Activated CD4-positive, alpha-beta T cell treated with anti-CD3 and anti-CD28 coated beads for 36 hours (primary cell): Measurements from ENCODE around the gene MPO. TPM values are rescaled to one million over a fixed set of nuclear protein-coding genes. Genes with fewer than 3 reads are reported as not detected.

Experiments used
- ATAC-seq: fragments of 200-7000 bp; cut with Tn5 transposase; one replicate; pipeline ENCODE4 v1.10.0; 2021; ENCODE audit warnings: mild to moderate bottlenecking, moderate library complexity
- CTCF ChIA-PET: fragments of 350-600 bp; sonication (Branson Sonifier 250); formaldehyde crosslinking; loops from one replicate; lab custom pipeline; 2021; ENCODE audit warnings: antibody characterized with exemption; lab: Charles Lee
- POLR2A ChIA-PET: fragments of 350-600 bp; sonication (Branson Sonifier 250); formaldehyde crosslinking; loops from one replicate; lab custom pipeline; 2021; ENCODE audit warnings: antibody characterized with exemption, inconsistent platforms; lab: Charles Lee
- DNase-seq: peaks from one replicate; pipeline ENCODE4 v3.0.0-alpha.2; 2020
- H3K27ac Mint-ChIP-seq: one replicate; pipeline ENCODE4 v1.8.0; 2021; ENCODE audit warnings: mixed read lengths
- H3K27me3 Mint-ChIP-seq: one replicate; pipeline ENCODE4 v1.8.0; 2021; ENCODE audit warnings: mixed read lengths
- H3K36me3 Mint-ChIP-seq: one replicate; pipeline ENCODE4 v1.8.0; 2021; ENCODE audit warnings: low read depth, mixed read lengths
- H3K4me1 Mint-ChIP-seq: one replicate; pipeline ENCODE4 v1.8.0; 2021; ENCODE audit warnings: mixed read lengths
- H3K4me3 Mint-ChIP-seq: one replicate; pipeline ENCODE4 v1.8.0; 2021; ENCODE audit warnings: mild to moderate bottlenecking, moderate library complexity, mixed read lengths
- H3K9me3 Mint-ChIP-seq: one replicate; pipeline ENCODE4 v1.8.0; 2021; ENCODE audit warnings: low read depth, mixed read lengths
- intact Hi-C, 2 experiments: fragments of 100-400 bp; cut with DNase I in 1 of 2; cut with micrococcal nuclease in 1 of 2; formaldehyde crosslinking; loops; one replicate each; pipeline versions ENCODE4 v1.14.2 to v1.15.1; 2022 to 2024; cut with DNase I, micrococcal nuclease
- total RNA-seq, 2 experiments: library from RNA; stranded (reverse); gene quantifications; one replicate each; pipeline ENCODE4 v1.2.3, GENCODE V29; 2021

The MPO gene
- total RNA-seq, 2 experiments from 2014 or later, result 0.07 TPM; not detected in 1

GRCh38 chr17:58242171-58242784, 38.5 kb downstream of the MPO start:
- Mint-ChIP-seq H3K4me3 (no peak overlapping the region), H3K9me3 (no peaks in the 10 kb centered on the region), H3K36me3 (no peaks in the 10 kb centered on the region), H3K27ac (no peak overlapping the region), H3K27me3 (peaks cover 41% of the 10 kb centered on the region), H3K4me1 (peaks cover 5% of the 10 kb centered on the region)
- DNase-seq (peak; percentile 74), ATAC-seq (peak; percentile 96)
- intact Hi-C loops, result loop anchor here in 1 of 2 experiments (1.0 kb wide), 1 partner anchor 23 kb away; the partner anchor contains the start of gene MKS1
- ChIA-PET CTCF (interaction anchor here (0.7 to 1.9 kb wide), 6 partner anchors 8 to 175 kb away, joined by 3 to 7 read pairs (median 4); partner anchors contain the start of gene RNF43), POLR2A (interaction anchor here (0.5 kb wide), 1 partner anchor 388 kb away, joined by 4 read pairs; no protein-coding TSS in a partner anchor)

- H3K27ac Mint-ChIP-seq, result no peak overlapping the region
- peaks cover 43% of the 10 kb centered on the region for H3K27me3 Mint-ChIP-seq
- H3K9me3 Mint-ChIP-seq, result no peaks in the 10 kb centered on the region
- intact Hi-C loops, result no loop called here
- H3K4me1 Mint-ChIP-seq, result peaks cover 5% of the 10 kb centered on the region
- no peak overlapping the region for H3K4me3 Mint-ChIP-seq
- POLR2A ChIA-PET, result no interaction called here
- no peak for DNase-seq
- H3K36me3 Mint-ChIP-seq, result no peaks in the 10 kb centered on the region
- CTCF ChIA-PET, result interaction anchor here (0.7 to 0.8 kb wide), 2 partner anchors 41 to 392 kb away, joined by 3 read pairs; partner anchors contain the start of gene MPO
- ATAC-seq, result no peak
These were observed 40.7 kb downstream of the MPO start for GRCh38 chr17:58239987-58240386.

GRCh38 chr17:58238147-58238634, 42.5 kb downstream of the MPO start, which contains the start of gene LPO:
Gene LPO (plus strand): TSS chr17:58238584. CDS start chr17:58242980, 4,396 bp downstream.
- POLR2A ChIA-PET, result no interaction called here
- intact Hi-C loops, result no loop called here
- peaks cover 5% of the 10 kb centered on the region for H3K4me1 Mint-ChIP-seq
- no peaks in the 10 kb centered on the region for H3K9me3 Mint-ChIP-seq
- H3K4me3 Mint-ChIP-seq, result no peak within 1 kb of the TSS
- ATAC-seq, result no peak
- CTCF ChIA-PET, result interaction anchor here (0.9 to 1.5 kb wide), 6 partner anchors 9 to 236 kb away, joined by 3 to 6 read pairs (median 4); partner anchors contain the start of gene RNF43
- DNase-seq, result no peak
- H3K36me3 Mint-ChIP-seq, result no peaks in the 10 kb centered on the region
- peaks cover 40% of the 10 kb centered on the region for H3K27me3 Mint-ChIP-seq
- H3K27ac Mint-ChIP-seq, result no peak within 1 kb of the TSS

DNA sequence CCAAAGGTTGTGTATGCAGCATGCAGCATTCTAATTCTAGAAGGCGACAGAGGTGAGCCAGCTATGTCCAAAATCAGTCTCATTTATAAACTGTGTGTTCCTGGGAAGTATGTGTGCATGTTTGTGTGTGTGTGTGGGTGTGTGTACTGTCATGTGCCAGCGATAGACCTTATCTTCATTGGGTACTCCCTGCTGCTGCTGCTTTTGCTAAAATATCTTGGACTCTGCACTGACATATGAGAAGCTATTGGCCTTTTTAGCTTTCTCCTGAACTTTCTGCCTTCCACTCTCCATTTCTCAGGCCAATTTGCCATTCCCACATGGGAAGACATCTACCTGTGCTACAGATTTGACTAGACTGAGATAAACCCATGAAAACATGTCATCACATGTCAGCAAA, 44.3 kb downstream of the MPO start:
- intact Hi-C loops, result no loop called here
- no peaks in the 10 kb centered on the region for H3K9me3 Mint-ChIP-seq
- DNase-seq, result no peak
- H3K4me3 Mint-ChIP-seq, result no peak overlapping the region
- peaks cover 31% of the 10 kb centered on the region for H3K27me3 Mint-ChIP-seq
- ChIA-PET POLR2A (interaction anchor here (0.6 kb wide), 1 partner anchor 8 kb away, joined by 4 read pairs; no protein-coding TSS in a partner anchor), CTCF (interaction anchor here (0.7 to 2.0 kb wide), 3 partner anchors 12 to 718 kb away, joined by 3 to 11 read pairs (median 5); no protein-coding TSS in a partner anchor)
- no peak for ATAC-seq
- no peaks in the 10 kb centered on the region for H3K36me3 Mint-ChIP-seq
- no peak overlapping the region for H3K27ac Mint-ChIP-seq
- H3K4me1 Mint-ChIP-seq, result peaks cover 9% of the 10 kb centered on the region

GRCh38 chr17:58235821-58236220, 44.9 kb downstream of the MPO start:
- intact Hi-C loops, result no loop called here
- no peaks in the 10 kb centered on the region for H3K36me3 Mint-ChIP-seq
- ATAC-seq (no peak), DNase-seq (no peak)
- H3K4me1 Mint-ChIP-seq, result peaks cover 9% of the 10 kb centered on the region
- H3K27ac Mint-ChIP-seq, result no peak overlapping the region
- no peaks in the 10 kb centered on the region for H3K9me3 Mint-ChIP-seq
- peaks cover 30% of the 10 kb centered on the region for H3K27me3 Mint-ChIP-seq
- ChIA-PET POLR2A (interaction anchor here (0.6 kb wide), 1 partner anchor 261 kb away, joined by 7 read pairs; no protein-coding TSS in a partner anchor), CTCF (interaction anchor here (0.7 to 2.1 kb wide), 4 partner anchors 11 to 718 kb away, joined by 3 to 11 read pairs (median 5); partner anchors contain the start of gene MKS1)
- H3K4me3 Mint-ChIP-seq, result no peak overlapping the region

DNA sequence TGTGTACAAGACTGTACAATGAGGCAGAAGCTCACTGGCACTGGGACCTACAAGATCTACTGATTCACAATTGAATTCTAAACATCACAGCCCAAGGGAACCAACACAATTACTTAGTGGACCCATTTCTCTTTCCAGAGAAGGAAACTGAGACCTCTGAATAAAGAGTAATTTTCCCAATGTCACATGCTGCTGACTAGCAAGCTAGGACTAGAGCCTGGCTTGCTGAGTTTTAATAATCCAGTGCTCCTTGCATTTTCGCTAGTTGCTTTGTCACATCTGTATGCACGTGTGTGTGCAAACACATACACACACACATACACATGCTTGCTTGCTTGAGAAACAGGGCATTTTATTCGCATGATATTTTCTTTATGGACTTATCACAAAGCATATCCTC, 46.2 kb downstream of the MPO start:
- no peak overlapping the region for H3K27ac Mint-ChIP-seq
- intact Hi-C loops, result no loop called here
- H3K36me3 Mint-ChIP-seq, result no peaks in the 10 kb centered on the region
- DNase-seq (no peak), ATAC-seq (no peak)
- H3K4me3 Mint-ChIP-seq, result no peak overlapping the region
- CTCF ChIA-PET, result interaction anchor here (1.0 to 2.1 kb wide), 3 partner anchors 14 to 16 kb away, joined by 3 to 5 read pairs (median 5); partner anchors contain the start of gene MKS1
- no peaks in the 10 kb centered on the region for H3K9me3 Mint-ChIP-seq
- peaks cover 24% of the 10 kb centered on the region for H3K27me3 Mint-ChIP-seq
- POLR2A ChIA-PET, result no interaction called here
- H3K4me1 Mint-ChIP-seq, result peaks cover 9% of the 10 kb centered on the region

GRCh38 chr17:58233543-58233942, 47.2 kb downstream of the MPO start:
- H3K27me3 Mint-ChIP-seq, result peaks cover 22% of the 10 kb centered on the region
- ATAC-seq (no peak), DNase-seq (no peak)
- POLR2A ChIA-PET, result no interaction called here
- H3K36me3 Mint-ChIP-seq, result no peaks in the 10 kb centered on the region
- intact Hi-C loops, result no loop called here
- no peak overlapping the region for H3K4me3 Mint-ChIP-seq
- no peak overlapping the region for H3K27ac Mint-ChIP-seq
- H3K4me1 Mint-ChIP-seq, result peaks cover 9% of the 10 kb centered on the region
- no peaks in the 10 kb centered on the region for H3K9me3 Mint-ChIP-seq
- CTCF ChIA-PET, result no interaction called here

DNA sequence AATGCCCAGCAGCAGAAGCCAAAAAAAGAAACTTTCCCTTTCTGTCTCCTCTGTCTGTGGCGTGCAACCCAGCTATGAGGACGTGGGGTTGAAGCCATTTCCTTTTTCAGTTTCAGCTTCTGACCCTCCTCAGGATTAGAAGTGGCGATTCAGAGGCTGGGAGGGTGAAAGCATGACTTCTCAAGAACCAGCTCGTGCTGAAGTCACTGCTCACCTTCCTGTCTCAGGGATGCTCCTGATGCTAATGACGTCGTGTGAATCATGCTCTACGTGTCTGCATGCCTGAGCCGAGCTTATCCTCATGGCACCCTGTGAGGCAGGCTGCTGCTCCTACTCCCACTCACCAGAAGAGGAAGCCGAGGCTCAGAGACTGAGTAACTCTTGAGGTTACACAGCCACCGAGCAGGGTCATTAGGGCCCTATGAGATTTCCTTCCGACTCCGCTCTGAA, 48.0 kb downstream of the MPO start:
- ChIA-PET CTCF (interaction anchor here (0.8 to 1.1 kb wide), 4 partner anchors 9 to 17 kb away, joined by 3 to 6 read pairs (median 5); no protein-coding TSS in a partner anchor), POLR2A (no interaction called here)
- peak; percentile 96 for ATAC-seq
- intact Hi-C loops, result no loop called here
- DNase-seq, result peak; percentile 72
- H3K9me3 Mint-ChIP-seq, result no peaks in the 10 kb centered on the region
- no peak overlapping the region for H3K27ac Mint-ChIP-seq
- peaks cover 28% of the 10 kb centered on the region for H3K27me3 Mint-ChIP-seq
- no peaks in the 10 kb centered on the region for H3K36me3 Mint-ChIP-seq
- H3K4me1 Mint-ChIP-seq, result peaks cover 9% of the 10 kb centered on the region
- no peak overlapping the region for H3K4me3 Mint-ChIP-seq

- no peak for ATAC-seq
- DNase-seq, result no peak
- Mint-ChIP-seq H3K9me3 (no peaks in the 10 kb centered on the region), H3K4me1 (peaks cover 9% of the 10 kb centered on the region), H3K4me3 (no peak overlapping the region), H3K36me3 (no peaks in the 10 kb centered on the region), H3K27me3 (peaks cover 24% of the 10 kb centered on the region), H3K27ac (no peak overlapping the region)
- intact Hi-C loops, result no loop called here
- CTCF ChIA-PET, result interaction anchor here (0.8 to 1.1 kb wide), 2 partner anchors 16 to 32 kb away, joined by 3 to 6 read pairs; no protein-coding TSS in a partner anchor
- POLR2A ChIA-PET, result no interaction called here
These were observed 49.1 kb downstream of the MPO start for GRCh38 chr17:58231641-58232040.

DNA sequence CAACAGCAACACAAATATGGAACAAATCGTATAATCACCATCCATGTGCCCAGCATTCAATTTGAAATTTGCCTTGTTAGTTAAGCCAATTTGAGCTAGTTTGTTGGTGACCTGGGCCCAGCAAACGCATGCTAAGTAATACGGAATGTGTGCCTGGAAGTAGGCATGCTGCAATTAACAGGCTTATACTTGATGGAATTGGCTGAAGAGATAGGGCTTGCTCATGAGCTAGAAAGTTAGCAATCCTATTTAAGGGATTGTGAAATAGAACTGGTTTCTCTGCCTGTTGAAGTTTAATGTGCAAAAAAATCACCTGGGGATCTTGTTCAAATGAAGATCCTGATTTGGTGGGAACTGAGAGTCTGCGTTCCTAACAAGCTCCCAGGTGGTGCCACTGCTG, 50.9 kb downstream of the MPO start:
- no peaks in the 10 kb centered on the region for H3K9me3 Mint-ChIP-seq
- H3K27ac Mint-ChIP-seq, result no peak overlapping the region
- intact Hi-C loops, result no loop called here
- peaks cover 9% of the 10 kb centered on the region for H3K4me1 Mint-ChIP-seq
- no peak overlapping the region for H3K4me3 Mint-ChIP-seq
- CTCF ChIA-PET, result interaction anchor here (0.5 to 1.7 kb wide), 6 partner anchors 10 to 83 kb away, joined by 3 to 9 read pairs (median 4); partner anchors contain the start of gene MKS1
- DNase-seq (no peak), ATAC-seq (no peak)
- H3K36me3 Mint-ChIP-seq, result no peaks in the 10 kb centered on the region
- POLR2A ChIA-PET, result no interaction called here
- H3K27me3 Mint-ChIP-seq, result peaks cover 20% of the 10 kb centered on the region

DNA sequence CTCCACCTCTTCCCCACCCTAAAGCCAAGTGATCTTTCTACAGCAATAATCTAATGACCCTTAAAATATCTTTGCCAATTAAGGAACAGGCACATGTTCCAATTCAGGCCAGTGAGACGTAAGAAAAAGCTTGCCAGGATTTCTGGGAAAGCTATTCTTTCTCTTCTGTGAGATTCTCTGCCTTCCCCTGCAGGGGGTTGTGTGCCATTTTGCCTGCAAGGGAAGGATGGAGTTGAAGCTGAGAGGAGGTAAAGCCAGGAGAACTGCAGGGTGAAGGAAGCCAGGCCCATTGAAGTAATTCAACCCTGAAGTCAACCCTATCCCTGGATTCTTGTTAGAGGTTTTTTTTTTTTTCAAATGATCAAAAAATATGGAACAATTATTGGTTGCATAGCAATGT, 51.4 kb downstream of the MPO start:
- ChIA-PET POLR2A (no interaction called here), CTCF (interaction anchor here (0.5 to 1.7 kb wide), 6 partner anchors 9 to 84 kb away, joined by 3 to 9 read pairs (median 4); partner anchors contain the start of gene MKS1)
- no peak for DNase-seq
- intact Hi-C loops, result no loop called here
- Mint-ChIP-seq H3K27ac (no peak overlapping the region), H3K4me1 (peaks cover 11% of the 10 kb centered on the region), H3K36me3 (no peaks in the 10 kb centered on the region), H3K9me3 (no peaks in the 10 kb centered on the region), H3K4me3 (no peak overlapping the region), H3K27me3 (peaks cover 19% of the 10 kb centered on the region)
- ATAC-seq, result no peak
